ENCODE data around the gene DCLRE1C.
"Not testable (repeated sequence)": the region's sequence is repeated elsewhere in the genome, so short reads cannot be mapped to it uniquely, and the experiment has no call there.

Gene DCLRE1C

DNA sequence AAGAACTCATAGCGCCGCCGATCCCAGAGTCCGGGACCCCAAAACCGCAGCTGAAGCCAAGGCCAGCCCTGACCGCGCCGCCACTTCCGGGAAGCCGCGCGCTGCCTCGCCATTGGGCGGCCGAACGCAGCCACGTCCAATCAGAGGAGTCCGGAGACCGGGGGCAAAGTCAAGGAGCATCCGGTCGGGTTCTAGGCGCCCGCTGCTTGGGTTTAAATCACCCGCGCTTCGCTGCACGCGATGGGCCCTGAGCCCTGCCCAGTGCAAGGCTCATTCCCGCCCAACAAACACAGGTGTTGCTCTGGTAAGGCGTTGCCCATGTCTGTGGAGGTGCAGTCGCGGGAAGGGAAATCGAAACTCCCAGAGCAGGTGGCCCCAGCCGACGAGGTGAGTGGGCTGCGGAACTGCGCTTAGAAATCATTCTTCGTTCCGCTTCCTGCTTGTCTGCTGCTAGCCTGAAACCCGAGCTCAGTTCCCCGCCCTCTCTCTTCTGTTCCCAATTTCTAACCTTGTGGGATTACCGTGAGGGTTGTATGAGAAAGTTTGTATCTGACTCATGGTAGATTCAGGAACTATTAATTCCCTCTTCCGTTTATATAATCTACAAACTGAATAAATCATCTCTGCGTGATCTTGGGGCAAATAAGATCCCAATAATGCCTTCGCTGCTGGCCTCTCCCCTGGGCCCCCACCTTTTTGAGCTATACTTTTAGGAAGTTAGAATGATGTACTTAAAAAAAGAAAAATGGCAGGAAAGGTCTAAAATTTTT lies at the start of gene DCLRE1C:
Gene DCLRE1C, minus strand, starts transcription at position 96 of the 770 bp plus-strand sequence. Its CDS starts 86 bp downstream, at position 10.
- DNase-seq (ENCODE audit: low spot score), result peak; percentile 88

DNA sequence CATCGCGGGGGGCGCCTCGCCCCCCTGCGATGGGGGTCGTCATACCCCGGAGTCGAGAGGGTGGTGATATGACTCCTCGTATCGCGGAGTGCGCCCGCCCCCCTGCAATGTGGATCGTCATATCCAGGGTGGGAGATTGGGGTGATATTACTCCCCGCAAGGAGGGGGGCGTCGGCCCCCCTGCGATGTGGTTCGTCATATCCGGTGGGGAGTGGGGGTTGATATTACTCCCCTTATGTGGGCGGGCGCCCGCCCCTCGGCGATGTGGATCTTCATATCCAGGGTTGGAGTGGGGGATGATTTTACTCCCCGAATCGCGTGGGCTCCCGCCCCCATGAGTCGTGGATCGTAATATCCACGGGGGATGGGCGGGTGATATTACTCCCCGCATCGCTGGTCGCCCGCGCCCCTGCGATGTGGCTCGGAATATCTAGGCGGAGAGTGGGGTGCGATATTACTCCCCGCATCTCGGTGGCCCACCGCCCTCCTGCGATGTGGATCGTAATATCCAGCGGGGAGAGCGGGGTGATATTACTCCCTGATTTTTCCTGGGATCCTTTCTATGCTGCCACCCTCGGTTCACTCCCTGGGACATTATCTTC lies 42.2 kb upstream of the DCLRE1C start:
- DNase-seq (ENCODE audit: low spot score), result no peak

GRCh38 chr10:14993500-14994455 lies 39.9 kb upstream of the DCLRE1C start:
- not testable (repeated sequence) for DNase-seq (ENCODE audit: low spot score)

GRCh38 chr10:14992336-14992735 lies 38.4 kb upstream of the DCLRE1C start:
- DNase-seq (ENCODE audit: low spot score), result not testable (repeated sequence)

DNA sequence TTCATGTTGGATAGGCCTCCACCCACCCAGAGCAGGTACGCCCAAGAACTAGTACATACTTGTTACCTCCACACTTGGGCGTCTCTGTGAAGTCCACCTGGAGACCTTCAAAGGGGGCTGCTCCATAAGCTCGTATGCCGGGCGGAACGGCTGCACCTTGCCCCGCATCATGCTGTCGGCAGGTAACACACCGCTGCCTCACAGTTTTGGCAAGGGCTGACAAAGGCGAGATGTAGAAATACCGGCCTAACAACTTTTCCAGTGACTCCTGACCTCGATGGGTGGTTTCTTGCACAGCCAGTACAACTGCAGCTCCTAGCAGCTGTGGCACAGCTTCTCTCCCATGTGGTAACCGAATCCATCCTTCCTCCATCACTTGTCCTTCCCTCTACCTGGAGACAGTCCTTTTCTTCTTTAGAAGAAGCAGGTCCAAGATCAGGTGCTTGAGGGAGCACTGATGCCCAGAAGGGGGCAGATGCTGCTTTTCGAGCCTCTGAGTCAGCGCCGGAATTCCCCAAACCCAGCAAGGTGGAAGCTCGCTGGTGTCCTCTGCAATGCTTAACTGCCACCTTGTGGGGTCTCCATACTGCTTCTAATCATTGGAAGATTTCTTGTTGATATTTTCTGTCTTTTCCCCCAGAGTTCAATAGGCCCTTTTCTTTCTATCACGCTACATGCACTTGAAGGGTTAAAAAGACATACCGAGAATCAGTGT lies 37.3 kb upstream of the DCLRE1C start:
- peak; percentile 25 for DNase-seq (ENCODE audit: low spot score)

DNA sequence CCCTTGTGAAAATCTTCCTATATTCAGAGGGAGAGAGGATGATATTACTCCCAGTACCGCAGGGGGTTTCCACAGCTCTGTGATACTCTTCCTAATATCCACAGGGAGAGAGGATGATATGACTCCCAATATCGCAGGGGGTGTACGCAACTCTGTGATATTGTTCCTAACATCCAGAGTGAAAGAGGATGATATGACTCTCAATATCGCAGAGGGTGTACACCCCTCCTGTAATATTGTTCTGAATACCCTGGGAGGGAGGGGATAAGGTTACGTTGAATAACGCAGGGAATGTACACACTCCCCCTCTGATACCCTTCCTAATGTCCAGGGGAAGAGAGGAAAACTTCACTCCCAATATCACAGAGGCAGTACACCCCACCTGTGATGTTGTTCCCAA lies 35.7 kb upstream of the DCLRE1C start:
- not testable (repeated sequence) for DNase-seq (ENCODE audit: low spot score)

DNA sequence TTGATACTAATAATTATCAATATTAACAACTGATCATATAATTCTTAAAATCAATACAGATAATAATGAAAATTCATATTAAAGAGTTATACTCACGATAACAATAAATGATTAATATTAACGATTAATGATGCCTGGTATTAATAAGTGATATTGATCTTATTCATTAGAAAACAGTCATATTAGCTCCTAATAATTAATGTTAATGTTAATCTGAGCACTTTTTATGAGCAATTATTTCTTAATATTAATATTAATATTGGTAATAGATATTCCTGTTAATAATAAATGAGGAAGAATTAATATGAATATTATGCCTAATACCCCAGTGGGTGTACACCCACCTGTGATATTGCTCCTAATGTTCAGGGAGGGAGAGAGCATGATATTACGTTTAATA lies 28.8 kb upstream of the DCLRE1C start:
- DNase-seq (ENCODE audit: low spot score), result no peak

DNA sequence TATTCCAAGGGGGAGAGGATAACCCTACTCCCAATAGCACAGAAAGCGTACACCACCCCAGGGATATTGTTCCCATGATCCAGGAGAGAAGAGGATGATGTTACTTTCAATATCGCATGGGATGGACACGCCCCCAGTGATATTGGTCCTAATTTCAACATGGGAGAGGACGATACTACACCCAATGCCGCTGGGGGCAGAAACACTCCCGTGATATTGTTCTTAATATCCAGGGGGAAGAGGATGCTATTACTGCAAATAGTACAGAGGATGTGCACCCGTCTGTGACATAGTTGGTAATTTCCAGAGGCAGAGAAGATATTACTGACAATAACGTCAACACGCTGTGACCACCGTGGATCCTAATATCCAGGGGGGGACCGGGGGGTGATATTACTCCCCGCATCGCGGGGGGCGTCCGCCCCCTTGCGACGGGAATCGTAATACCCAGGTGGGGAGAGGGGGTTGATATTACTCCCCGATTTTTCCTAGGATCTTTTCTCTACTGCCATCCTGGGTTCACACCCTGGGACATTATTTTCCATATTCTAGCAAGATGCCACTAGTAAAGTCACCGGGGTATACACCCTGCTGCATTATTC lies 21.9 kb upstream of the DCLRE1C start:
- DNase-seq (ENCODE audit: low spot score), result no peak

GRCh38 chr10:14974153-14974998 lies 20.5 kb upstream of the DCLRE1C start:
- not testable (repeated sequence) for DNase-seq (ENCODE audit: low spot score)

DNA sequence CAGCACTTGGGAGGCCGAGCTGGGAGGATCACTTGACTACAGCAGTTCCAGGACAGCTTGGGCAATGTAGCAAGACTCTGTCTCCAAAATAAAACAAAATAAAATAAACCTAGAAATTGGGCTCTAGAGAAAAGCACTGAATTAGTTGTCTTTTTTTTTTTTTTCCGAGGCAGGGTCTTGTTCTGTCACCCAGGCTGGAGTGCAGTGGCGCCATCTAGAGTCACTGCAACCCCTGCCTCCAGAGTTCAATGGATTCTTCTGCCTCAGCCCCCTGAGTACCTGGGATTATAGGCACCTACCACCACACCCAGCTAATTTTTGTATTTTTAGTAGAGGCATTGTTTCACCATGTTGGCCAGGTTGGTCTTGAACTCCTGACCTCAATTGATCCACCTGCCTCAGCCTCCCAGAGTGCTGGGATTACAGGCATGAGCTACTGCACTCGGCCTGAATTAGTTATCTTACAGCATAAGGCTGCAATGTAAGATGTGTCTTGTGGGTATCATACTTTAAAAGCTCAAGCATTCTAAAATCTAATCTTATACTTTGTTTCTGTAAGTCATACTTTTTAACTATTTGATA lies 18.1 kb upstream of the DCLRE1C start:
- DNase-seq (ENCODE audit: low spot score), result peak; percentile 43

GRCh38 chr10:14967897-14968296 lies 14.0 kb upstream of the DCLRE1C start:
- no peak for DNase-seq (ENCODE audit: low spot score)

GRCh38 chr10:14959221-14960057 lies 5.5 kb upstream of the DCLRE1C start, which contains the start of gene MEIG1:
Gene MEIG1 (plus strand): TSS chr10:14959388. CDS start chr10:14966469, 7,081 bp downstream.
- DNase-seq (ENCODE audit: low spot score), result peak; percentile 85

GRCh38 chr10:14958872-14959220 lies 5.0 kb upstream of the DCLRE1C start:
- DNase-seq (ENCODE audit: low spot score), result no peak

DNA sequence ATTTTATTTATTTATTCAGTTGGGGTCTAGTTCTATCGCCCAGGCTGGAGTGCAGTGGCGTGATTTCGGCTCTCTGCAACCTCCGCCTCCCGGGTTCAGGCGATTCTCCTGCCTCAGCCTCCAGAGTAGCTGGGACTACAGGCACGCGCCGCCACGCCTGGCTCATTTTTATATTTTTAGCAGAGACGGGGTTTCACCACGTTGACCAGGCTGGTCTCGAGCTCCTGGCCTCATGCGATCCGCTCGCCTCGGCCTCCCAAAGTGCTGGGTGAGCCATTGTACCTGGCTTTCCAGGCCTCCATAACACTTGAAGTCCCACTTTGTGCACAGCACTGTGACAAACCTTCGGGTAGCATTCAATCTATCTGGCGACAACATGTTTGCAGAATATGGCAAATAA lies 1.0 kb upstream of the DCLRE1C start:
- no peak for DNase-seq (ENCODE audit: low spot score)

DNA sequence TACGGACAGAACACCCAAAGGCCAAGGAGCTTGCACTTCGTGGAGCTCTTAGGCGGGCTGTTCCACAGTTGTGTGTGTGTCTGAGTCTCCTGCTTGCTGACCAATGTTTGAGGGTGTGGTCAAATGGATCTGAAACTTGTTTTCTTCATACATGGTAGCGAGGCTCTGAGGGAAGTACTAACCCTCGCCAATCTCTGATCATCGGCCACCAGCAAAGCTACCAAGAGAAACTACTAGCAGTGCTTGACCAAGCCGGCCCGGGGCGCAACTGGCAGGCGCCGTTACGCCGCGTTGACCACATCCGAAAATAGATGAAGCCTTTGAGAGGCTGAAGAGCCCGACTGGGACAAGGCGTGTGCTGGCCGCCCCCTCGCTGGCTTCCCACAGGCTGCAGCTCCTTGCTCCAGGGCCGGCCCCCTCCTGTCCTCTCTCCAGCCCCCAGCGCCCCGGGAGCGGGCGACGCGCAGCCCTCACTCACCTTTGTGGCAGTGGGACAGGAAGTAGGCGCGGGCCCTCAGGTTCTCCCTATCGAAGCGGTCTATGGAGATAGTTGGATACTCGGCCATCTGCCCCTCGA lies 384 bp downstream of the DCLRE1C start:
- DNase-seq (ENCODE audit: low spot score), result no peak

DNA sequence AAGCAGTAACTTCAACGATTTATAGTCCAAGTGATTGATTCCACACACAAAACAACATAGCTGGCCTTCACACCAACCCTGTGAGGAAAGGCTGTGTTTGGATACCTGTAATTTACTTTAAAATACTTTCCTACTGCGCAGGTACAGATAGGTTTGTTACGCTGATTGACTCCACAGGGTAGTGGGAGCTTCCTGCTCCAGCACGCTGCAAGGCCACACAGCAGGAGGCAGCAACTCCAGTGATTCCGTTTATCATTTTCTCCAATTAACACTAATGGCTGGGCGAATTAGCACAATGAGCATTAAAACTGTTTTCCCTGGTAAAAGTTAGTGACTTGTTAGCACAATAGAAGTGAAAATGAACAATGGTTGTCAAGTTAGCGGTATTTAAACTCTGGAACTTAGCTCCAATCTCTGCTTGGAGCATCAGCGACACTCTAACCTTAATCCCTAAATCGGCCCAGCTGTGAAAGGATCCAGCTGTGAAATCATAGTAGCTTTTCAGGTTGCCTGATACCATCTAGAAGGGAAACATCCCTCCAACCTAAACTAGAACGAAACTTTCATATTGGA lies 959 bp downstream of the DCLRE1C start:
- DNase-seq (ENCODE audit: low spot score), result no peak

DNA sequence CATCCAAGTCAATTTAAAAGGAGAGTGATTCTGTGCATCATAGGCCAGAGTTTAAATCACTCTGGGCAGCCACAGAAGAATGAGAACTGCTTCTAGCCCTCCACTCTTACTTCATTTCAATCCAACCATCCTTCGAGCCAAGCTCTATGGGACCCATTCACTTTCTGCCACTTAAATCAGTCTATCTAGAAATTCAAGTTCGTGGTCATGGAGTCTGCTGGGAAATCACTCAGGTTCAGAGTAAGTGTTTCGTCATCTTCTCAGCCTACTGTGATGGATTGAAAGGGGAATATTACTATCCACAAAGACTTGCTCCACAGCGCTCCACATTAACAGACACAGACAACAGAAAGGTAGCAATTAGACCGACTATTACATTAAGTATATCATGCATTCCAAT lies 4.6 kb downstream of the DCLRE1C start:
- DNase-seq (ENCODE audit: low spot score), result no peak

DNA sequence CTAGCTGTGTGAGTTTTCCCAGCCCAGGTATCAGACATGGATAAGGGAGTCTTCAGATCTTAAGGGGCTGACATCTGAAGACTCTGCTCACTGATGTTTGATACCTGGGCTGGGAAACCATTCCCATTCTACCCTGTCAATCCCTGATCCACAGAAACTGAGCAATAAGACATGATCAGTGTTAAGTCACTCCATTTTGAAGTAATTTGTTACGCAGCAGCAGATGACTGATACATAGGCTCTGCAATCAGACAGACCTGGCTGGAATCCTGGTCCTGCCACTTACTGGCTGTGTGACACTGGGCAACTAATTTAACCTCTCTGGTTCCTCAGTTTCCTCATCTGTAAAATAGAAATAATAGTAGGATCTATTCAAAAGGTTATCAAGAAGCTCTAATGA lies 6.6 kb downstream of the DCLRE1C start:
- DNase-seq (ENCODE audit: low spot score), result no peak
